Loucy (cell line): ENCODE results near the gene COL6A2.

ENCODE experiments used
- CTCF ChIP-seq: fragments of 200-600 bp; sonication (generic); conservative IDR thresholded peaks from 2 replicates; pipeline ENCODE4 v1.5.1; 2014; ENCODE audit warnings: mild to moderate bottlenecking, antibody characterized with exemption, low read length
- EZH2phosphoT487 ChIP-seq: fragments of 200-600 bp; IDR thresholded peaks from 2 replicates; pipeline ENCODE4 v1.6.1; 2018; ENCODE audit warnings: antibody characterized with exemption, mild to moderate bottlenecking, moderate library complexity, borderline replicate concordance

GRCh38 chr21:46159390-46159789 lies 61.5 kb downstream of the COL6A2 start:
- TF ChIP-seq CTCF (no peak), EZH2phosphoT487 (no peak)
